Skeletal muscle satellite cell (primary cell): ENCODE measurements around the gene TBCD.
"Not testable (repeated sequence)": the region's sequence is repeated elsewhere in the genome, so short reads cannot be mapped to it uniquely, and the experiment has no call there.

ENCODE experiments used
- H3K27me3 ChIP-seq: 2 replicates; pipeline ENCODE4 v1.7.0; 2013; ENCODE audit warnings: low read length; ENCODE audit not compliant: control insufficient read depth, insufficient read depth
- H3K36me3 ChIP-seq: 2 replicates; pipeline ENCODE4 v1.7.0; 2013; ENCODE audit warnings: mild to moderate bottlenecking, control low read depth, low read length; ENCODE audit not compliant: insufficient read depth
- H3K4me1 ChIP-seq: 2 replicates; pipeline ENCODE4 v1.7.0; 2013; ENCODE audit warnings: low read length; ENCODE audit not compliant: control insufficient read depth, insufficient read depth
- H3K4me2 ChIP-seq: 2 replicates; pipeline ENCODE4 v1.7.0; 2013; ENCODE audit warnings: mild to moderate bottlenecking, low read length
- H3K4me3 ChIP-seq: 2 replicates; pipeline ENCODE4 v1.7.0; 2013; ENCODE audit warnings: low read length
- H3K9ac ChIP-seq: 2 replicates; pipeline ENCODE4 v1.7.0; 2013; ENCODE audit warnings: mild to moderate bottlenecking, low read depth, low read length, moderate library complexity
- H3K9me3 ChIP-seq: replicated peaks from 2 replicates; pipeline ENCODE4 v1.7.0; 2013; ENCODE audit warnings: mild to moderate bottlenecking, control low read depth, low read length

Gene TBCD

DNA sequence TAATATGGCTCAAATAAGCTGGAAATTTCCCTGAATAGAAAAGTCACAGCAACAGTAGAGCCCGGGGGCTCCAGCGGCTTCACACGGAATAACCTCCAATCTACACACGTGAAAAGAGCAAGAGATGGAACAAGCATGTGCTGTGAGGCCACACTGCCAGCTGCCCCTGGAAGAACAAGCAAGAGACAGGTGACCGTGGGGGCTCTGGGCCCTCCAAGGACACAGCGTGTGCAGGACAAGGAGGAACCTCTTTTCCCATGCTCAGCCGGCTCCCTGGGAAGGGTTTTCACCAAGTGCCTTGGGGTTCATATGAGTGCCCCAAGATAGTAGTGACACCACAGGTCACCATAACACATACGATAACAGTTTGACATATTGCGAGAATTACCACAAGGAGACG is 198.1 kb downstream of the TBCD start:
- H3K9ac ChIP-seq, result no peak overlapping the region
- peaks cover 12% of the 10 kb centered on the region for H3K36me3 ChIP-seq
- no peak overlapping the region for H3K4me2 ChIP-seq
- no peaks in the 10 kb centered on the region for H3K27me3 ChIP-seq
- no peaks in the 10 kb centered on the region for H3K4me1 ChIP-seq
- H3K9me3 ChIP-seq, result peaks cover 26% of the 10 kb centered on the region
- H3K4me3 ChIP-seq, result no peak overlapping the region

DNA sequence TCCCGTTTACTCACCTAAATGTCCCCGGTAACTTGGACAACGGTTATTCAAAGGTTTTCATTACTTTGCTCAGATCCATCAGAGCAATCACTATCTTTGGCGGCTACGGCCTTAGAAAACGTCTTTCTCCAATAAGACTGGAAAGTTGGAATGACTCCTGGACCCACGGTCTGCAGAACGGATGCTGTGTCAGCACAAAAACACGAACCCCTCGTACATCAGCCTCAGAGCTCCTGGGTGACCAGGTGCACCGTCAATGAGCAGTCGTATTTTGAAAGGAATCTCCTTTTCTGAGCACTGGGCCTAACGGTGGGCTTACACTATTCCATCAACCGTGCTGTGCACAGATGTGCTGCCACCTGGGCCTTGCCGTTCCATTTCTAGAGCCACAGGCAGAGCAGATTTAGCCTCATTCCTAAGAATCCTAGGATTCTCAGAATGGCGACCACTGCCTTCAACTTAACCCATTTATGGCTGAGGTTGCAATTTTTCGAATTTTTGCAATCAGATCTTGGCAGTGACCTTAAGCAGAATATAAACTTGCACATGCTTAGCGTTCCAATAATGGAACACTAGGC is 198.7 kb downstream of the TBCD start:
- H3K36me3 ChIP-seq, result peaks cover 7% of the 10 kb centered on the region
- H3K4me2 ChIP-seq, result no peak overlapping the region
- H3K9me3 ChIP-seq, result peaks cover 20% of the 10 kb centered on the region
- no peaks in the 10 kb centered on the region for H3K27me3 ChIP-seq
- H3K9ac ChIP-seq, result no peak overlapping the region
- no peaks in the 10 kb centered on the region for H3K4me1 ChIP-seq
- no peak overlapping the region for H3K4me3 ChIP-seq

GRCh38 chr17:82952019-82952418 is 200.2 kb downstream of the TBCD start:
- peaks cover 13% of the 10 kb centered on the region for H3K9me3 ChIP-seq

DNA sequence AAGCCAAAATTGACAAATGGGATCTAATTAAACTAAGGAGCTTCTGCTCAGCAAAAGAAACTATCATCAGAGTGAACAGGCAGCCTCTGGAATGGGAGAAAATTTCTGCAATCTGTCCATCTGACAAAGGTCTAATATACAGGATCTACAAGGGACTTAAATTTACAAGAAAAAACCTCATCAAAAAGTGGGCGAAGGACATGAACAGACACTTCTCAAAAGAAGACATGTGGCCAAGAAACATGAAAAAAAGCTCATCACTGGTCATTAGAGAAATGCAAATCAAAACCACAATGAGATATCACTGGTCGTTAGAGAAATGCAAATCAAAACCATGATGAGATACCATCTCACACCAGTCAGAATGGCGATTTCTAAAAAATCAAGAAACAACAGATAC is 203.2 kb downstream of the TBCD start:
- not testable (repeated sequence) for H3K36me3 ChIP-seq, H3K4me3 ChIP-seq, H3K27me3 ChIP-seq, H3K4me1 ChIP-seq, H3K4me2 ChIP-seq, H3K9ac ChIP-seq, H3K9me3 ChIP-seq

More at GRCh38 chr17:82952019-82952418, 200.2 kb downstream of the TBCD start:
- Histone ChIP-seq H3K27me3 (no peaks in the 10 kb centered on the region), H3K9ac (no peak overlapping the region), H3K4me2 (no peak overlapping the region), H3K4me1 (no peaks in the 10 kb centered on the region), H3K4me3 (no peak overlapping the region), H3K36me3 (no peaks in the 10 kb centered on the region)

DNA sequence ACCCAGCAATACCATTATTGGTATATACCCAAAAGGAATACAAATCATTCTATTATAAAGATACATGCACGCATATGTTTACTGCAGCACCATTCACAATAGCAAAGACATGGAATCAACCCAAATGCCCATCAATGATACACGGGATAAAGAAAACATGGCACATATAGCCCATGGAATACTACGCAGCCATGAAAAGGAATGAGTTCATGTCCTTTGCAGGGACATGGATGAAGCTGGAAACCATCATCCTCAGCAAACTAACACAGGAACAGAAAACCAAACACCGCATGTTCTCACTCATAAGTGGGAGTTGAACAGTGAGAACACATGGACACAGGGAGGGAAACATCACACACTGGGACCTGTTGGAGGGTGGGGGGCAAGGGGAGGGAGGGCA is 203.8 kb downstream of the TBCD start:
- not testable (repeated sequence) for H3K9me3 ChIP-seq, H3K4me1 ChIP-seq, H3K4me3 ChIP-seq, H3K27me3 ChIP-seq, H3K4me2 ChIP-seq, H3K36me3 ChIP-seq, H3K9ac ChIP-seq

DNA sequence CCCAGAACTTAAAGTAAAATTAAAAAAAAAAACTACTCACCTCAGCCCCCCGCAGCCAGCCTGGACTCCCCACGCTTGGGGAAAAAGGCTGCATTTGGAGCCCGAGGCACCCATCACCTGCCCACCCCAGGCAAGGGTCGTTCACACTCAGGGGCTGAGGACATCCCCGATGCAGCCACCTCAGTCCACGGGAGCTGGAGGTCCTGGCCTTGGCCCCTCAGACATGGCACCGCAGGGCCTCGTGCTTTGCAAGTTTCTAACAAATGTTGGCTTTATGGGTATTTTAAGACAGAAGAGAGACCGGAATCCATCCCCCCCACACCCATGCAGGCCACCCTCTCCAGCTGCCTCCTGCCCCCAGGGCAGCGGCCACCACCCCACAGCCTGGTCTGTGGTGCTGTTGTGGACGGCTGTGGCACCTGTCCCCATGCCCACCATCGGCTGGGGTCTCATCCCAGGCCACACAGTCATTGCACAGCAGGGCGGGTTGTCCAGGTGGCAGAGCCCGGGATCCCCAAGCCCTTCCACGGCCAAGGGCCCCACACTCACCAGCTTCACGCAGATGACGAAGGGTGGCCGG is 204.4 kb downstream of the TBCD start:
- Histone ChIP-seq H3K4me3 (no peak overlapping the region), H3K4me1 (no peaks in the 10 kb centered on the region), H3K4me2 (no peak overlapping the region), H3K9me3 (peaks cover 2% of the 10 kb centered on the region), H3K27me3 (no peaks in the 10 kb centered on the region), H3K9ac (no peak overlapping the region), H3K36me3 (no peaks in the 10 kb centered on the region)

- Histone ChIP-seq H3K4me3 (no peak overlapping the region), H3K27me3 (no peaks in the 10 kb centered on the region), H3K9me3 (no peaks in the 10 kb centered on the region), H3K9ac (no peak overlapping the region), H3K4me2 (no peak overlapping the region), H3K4me1 (no peaks in the 10 kb centered on the region), H3K36me3 (no peaks in the 10 kb centered on the region)
These were observed 205.0 kb downstream of the TBCD start for GRCh38 chr17:82956726-82957468.

DNA sequence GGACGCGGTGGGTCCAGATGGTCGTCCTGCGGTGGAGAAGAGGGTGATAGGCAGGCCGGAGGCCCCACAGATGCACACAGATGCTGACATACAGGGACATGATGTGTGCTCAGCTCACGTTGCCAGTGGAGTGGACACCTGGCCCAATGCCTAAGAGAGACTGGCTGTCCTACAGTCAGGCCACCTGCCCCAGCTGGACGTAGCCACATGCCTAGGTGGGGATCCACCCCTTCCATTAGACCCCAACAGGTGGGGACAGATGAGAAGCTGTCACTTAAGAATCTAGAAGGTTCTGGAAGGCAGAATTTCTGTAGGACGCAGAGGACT is 205.6 kb downstream of the TBCD start:
- Histone ChIP-seq H3K9me3 (no peaks in the 10 kb centered on the region), H3K9ac (no peak overlapping the region), H3K4me2 (no peak overlapping the region), H3K4me3 (no peak overlapping the region), H3K4me1 (no peaks in the 10 kb centered on the region), H3K27me3 (no peaks in the 10 kb centered on the region), H3K36me3 (no peaks in the 10 kb centered on the region)

DNA sequence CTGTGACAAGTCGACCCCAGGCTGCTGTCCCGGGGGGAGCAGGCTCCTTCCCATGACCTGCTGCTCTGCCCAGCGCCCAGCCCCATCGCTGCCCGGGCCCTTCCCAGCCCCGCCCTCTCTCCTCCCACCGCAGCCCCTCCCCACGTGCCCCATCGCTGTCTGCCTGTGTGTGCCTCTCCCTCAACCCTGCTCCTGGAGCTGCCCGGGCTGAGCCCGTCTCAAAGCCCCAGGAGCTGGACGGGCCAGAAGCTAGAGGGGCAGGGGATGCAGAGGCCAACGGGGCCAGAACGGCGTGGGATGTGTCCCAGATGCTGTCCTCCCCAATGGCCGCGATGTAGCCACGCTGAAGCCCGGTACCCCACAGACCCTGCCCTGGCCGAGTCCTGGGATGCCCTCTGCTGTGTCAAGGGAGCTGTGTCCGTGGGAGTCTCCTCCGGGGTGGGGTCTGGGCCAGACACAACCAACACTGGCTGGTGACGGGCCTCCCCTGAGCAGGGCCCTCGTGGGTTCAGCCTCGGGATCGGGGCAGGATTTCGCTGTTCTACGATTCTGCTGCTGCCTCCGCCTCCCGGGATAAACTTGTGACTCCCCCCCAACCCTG is 206.2 kb downstream of the TBCD start:
- H3K36me3 ChIP-seq, result no peaks in the 10 kb centered on the region
- H3K4me2 ChIP-seq, result no peak overlapping the region
- H3K4me3 ChIP-seq, result no peak overlapping the region
- no peaks in the 10 kb centered on the region for H3K9me3 ChIP-seq
- H3K4me1 ChIP-seq, result peaks cover 4% of the 10 kb centered on the region
- H3K9ac ChIP-seq, result no peak overlapping the region
- no peaks in the 10 kb centered on the region for H3K27me3 ChIP-seq

DNA sequence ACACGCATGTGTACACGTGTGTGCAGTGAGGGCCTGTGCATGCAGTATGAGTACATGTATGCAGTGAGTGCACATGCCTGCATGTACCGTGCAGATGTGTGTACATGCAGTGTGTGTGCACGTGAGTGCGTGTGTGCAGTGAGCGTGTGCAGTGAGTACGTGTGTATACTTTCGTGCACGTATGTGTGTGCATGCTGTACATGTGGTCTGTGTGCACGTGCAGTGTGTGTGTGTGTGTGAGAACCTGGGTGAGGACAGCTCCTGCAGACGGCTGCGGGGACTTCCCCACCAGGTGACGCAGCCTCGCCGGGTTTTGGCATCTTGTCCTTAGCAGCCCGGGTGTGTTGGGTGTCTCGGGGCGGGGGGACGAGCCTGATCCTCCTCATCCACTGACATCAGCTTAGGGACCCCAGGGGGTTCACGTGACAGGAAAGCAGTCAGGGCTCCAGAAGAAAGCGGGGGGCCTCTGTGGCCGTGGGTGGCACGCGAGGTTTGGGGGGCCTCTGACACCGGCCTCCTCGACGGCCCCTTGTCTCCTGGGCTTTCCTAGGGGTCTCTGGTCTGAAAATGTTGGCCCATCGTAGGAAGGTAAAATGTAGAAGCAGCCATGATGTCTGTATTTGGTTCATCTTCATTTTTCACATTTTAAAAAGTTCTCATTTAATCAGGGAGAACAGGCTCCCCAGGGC is 207.5 kb downstream of the TBCD start:
- no peaks in the 10 kb centered on the region for H3K27me3 ChIP-seq
- H3K4me2 ChIP-seq, result no peak overlapping the region
- no peak overlapping the region for H3K9ac ChIP-seq
- H3K4me1 ChIP-seq, result peaks cover 9% of the 10 kb centered on the region
- H3K4me3 ChIP-seq, result no peak overlapping the region
- H3K9me3 ChIP-seq, result no peaks in the 10 kb centered on the region
- no peaks in the 10 kb centered on the region for H3K36me3 ChIP-seq

GRCh38 chr17:82959990-82960418 is 208.1 kb downstream of the TBCD start:
- H3K4me2 ChIP-seq, result no peak overlapping the region
- no peak overlapping the region for H3K9ac ChIP-seq
- peaks cover 9% of the 10 kb centered on the region for H3K4me1 ChIP-seq
- H3K4me3 ChIP-seq, result no peak overlapping the region
- no peaks in the 10 kb centered on the region for H3K36me3 ChIP-seq
- H3K27me3 ChIP-seq, result no peaks in the 10 kb centered on the region
- H3K9me3 ChIP-seq, result no peaks in the 10 kb centered on the region
